Stimulated activated CD4-positive, alpha-beta T cell treated with anti-CD3 and anti-CD28 coated beads, TNF-alpha, amount 100 ng/mL, for 4 hours (primary cell): ENCODE measurements around the gene FOXC2.

Experiments
- DNase-seq, 3 experiments: peaks; one replicate each; pipeline ENCODE4 v3.0.0-alpha.2; 2020; ENCODE audit warnings: low read depth in 3 of 3

Gene FOXC2

DNA sequence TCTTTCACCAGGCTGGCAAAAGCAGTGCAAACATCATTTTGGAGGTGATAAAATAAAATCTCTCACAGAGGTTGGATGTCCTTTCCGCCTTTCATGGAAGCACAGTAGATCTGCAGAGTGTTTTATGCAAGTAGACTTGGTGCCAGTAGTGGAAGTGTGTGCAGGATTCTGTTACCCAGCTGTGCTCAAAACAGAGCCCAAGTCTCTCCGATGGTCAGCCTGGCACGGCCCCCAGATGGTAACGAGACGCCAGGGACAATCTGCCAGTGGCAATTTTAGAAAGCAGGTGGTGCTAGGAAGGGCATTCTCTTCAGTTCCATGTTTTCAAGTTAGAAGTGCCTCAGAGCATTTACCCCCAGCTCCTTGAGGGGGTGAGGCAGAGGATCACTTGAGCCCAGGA, 10.1 kb upstream of the FOXC2 start:
- no peak for DNase-seq

DNA sequence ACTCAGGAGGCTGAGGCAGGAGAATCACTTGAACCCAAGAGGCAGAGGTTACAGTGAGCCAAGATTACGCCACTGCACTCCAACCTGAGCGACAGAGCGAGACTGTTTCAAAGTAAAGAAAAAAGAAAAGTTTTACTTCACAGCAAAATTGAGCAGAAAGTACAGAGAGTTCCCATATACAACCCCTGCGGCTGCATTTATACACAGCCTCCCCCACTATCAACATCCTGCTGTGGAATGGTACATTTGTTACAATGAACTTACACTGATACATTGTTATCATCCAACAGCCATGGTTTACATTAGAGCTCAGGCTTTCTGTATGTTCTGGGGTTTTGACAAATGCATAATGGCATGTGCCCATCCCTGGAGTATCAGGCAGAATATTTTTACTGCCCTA, 9.0 kb upstream of the FOXC2 start:
- DNase-seq: no peak

DNA sequence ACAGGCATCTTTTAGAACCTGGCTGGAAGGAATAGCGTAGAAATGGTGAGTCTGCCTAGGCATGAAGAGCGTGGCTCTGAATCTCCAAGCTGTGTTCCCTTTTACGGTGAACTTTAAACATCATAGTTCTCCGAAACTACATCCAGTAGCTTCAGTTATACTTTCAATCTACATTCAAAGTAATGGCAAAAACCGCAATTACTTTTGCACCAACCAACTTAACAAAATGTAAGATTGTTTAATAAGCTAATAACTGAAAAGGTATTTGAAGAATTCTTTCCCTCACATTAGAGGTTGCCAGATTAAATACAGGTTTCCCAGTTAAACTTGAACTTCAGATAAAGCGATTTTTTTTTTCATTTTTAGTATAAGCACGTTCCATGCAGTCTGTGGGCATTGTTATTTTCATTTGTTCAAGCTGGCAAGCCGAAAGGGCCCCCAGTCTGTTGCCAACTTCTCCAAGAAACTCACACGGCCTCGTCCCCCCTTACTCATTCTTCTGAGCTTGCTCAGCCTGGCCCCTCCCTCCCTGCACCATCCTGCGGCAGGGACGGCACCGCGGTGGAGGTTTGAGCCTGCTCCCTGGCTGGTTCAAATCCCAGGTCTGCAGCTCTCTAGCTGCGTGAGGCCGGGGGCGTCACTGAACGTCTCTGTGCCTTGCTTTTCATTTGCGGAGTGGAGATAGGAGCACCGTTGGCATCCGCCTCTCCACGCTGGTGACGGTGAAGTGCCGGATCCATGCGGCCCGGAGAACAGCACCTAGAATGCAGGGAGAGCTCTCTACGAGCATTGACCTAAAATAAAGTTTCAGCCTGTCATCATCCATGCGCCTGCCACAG, 8.1 kb upstream of the FOXC2 start:
- DNase-seq: no peak

DNA sequence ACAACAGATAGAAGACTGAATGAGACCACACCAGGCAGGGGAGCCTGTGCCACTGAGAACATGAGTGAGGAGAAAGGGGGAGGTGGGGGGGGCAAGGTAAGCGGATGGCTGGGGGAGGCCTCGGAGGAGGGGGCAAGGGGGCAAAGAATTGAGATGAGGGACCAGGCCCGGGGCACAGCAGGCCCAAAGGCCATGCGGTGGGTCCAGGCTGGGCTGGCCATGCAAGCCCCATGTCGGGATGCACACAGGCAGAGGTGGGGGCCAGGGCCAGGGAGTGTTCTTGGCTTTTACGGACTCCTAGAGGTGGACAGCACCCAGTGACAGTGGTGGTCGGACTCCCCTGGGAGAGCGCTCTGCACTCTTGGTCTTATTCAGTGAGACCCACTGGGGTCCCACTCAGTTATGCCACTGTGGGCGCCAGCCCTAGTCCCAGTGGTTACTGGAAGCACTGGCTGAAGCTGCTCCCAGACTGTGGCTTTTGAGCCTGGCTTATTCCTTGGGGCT, 6.8 kb upstream of the FOXC2 start:
- no peak for DNase-seq

DNA sequence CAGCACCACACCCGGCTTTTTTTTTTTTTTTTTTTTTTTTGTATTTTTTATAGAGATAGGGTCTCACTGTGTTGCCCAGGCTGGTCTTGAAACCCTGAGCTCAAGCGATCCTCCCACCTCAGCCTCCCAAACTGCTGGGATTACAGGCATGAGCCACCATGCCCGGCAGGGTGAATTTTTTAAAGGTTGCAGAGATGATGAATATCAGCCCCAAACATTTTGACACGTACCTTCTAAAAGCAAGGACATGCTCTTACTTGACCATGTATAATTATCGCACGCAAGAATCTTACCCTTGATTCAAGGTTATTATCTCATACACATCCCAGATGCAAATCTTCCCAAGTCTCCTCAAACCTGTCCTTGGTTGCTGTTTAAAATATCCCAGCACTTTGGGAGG, 4.3 kb upstream of the FOXC2 start:
- no peak for DNase-seq

DNA sequence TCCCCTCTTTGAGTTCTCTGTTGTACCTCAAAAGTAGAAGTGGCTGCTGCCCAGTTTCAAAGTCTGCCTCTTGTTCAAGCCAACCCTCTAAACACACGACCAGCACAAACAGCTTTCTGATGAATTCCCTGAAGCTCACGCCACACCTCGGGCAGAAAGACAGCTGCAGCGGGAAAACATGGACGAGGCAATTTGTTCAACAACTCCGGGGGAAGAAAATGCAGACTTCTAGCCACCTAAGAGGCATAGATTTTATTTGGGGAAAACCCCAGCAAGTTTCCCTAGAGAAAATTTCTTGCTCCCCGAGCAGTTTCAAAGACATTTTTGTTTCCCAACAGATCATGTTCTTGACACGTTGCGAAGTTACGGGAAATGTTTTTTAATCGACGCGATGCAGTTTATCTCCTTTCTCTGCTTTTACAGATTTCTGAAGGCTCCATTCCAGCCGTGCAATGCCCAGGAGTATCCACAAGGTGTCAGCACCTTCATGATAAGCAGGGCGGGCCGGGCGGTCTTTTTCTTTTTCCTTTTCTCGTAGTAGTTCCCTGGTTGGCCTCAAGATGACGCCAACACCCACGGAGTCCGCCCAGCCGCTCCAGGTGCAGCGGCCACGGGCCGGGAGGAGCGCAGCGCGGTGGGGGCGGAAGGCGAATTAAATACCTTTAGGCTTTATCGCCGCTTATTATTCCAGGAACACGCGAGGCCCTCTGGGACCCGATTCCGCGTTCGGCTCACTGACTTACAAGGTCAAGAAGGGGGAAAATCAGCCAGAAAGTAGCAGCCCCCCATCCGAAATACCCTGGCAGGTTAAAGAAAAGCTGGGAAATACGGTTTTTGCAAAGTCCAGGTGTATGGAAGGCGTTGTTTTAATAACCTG, 2.9 kb upstream of the FOXC2 start:
- peak; percentile 69 to 80 (median 74) for DNase-seq

GRCh38 chr16:86565181-86565631, 1.4 kb upstream of the FOXC2 start:
- no peak for DNase-seq

DNA sequence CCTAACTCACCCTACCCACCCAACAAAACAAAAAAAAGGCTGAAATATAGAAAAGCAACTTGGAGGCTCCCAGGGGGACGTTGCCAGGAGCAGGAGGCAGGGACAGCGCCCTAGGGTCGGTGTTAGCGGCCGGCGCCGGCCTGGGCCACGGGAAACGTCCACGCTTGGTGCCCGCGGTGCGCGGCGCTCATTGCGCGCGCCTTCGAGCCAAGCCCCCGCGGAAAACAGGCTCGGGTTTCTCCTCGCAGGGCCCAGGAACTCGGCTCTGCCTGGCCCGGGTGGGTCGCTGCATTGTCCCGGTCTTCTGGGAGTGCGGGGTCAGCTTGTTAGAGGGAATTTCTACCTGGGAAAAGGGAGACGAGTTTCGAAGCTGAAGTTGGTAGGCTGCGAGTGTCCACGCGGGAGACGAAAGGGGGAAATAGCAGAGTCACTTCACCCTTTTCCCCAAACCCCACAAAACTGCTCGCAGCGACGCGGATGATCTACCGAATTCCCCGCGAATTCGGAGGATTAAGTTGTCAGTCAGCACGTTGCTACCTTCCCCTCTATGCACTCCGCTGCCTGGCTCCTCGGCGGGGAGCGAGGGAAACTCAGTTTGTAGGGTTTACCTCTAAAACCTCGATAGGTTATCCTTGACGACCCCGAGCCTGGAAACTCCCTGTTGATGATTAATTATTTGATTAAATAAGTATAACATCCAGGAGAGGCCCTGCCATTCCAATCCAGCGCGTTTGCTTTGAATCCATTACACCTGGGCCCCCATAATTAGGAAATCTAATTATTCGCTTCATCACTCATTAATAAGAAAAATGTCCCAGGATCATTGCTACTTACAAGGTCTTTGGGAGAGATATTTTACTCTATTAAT, 751 bp upstream of the FOXC2 start:
- no peak for DNase-seq

GRCh38 chr16:86566966-86567700, 504 bp downstream of the FOXC2 start:
- no peak for DNase-seq

GRCh38 chr16:86567701-86568581, 1.3 kb downstream of the FOXC2 start:
- DNase-seq: no peak

DNA sequence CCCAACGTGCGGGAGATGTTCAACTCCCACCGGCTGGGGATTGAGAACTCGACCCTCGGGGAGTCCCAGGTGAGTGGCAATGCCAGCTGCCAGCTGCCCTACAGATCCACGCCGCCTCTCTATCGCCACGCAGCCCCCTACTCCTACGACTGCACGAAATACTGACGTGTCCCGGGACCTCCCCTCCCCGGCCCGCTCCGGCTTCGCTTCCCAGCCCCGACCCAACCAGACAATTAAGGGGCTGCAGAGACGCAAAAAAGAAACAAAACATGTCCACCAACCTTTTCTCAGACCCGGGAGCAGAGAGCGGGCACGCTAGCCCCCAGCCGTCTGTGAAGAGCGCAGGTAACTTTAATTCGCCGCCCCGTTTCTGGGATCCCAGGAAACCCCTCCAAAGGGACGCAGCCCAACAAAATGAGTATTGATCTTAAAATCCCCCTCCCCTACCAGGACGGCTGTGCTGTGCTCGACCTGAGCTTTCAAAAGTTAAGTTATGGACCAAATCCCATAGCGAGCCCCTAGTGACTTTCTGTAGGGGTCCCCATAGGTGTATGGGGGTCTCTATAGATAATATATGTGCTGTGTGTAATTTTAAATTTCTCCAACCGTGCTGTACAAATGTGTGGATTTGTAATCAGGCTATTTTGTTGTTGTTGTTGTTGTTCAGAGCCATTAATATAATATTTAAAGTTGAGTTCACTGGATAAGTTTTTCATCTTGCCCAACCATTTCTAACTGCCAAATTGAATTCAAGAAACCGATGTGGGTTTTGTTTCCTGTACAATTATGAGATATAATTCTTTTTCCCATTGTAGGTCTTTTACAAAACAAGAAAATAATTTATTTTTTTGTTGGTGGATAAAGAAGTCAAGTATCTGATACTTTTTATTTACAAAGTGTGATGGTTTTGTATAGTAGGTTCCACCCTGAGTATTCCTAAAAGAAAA, 2.3 kb downstream of the FOXC2 start:
- DNase-seq: no peak

- DNase-seq: no peak
These were observed 3.2 kb downstream of the FOXC2 start for GRCh38 chr16:86569701-86570447.

GRCh38 chr16:86570558-86571529, 4.2 kb downstream of the FOXC2 start:
- DNase-seq: no peak

GRCh38 chr16:86571530-86571915, 4.9 kb downstream of the FOXC2 start:
- no peak for DNase-seq

- DNase-seq: no peak
These were observed 5.5 kb downstream of the FOXC2 start for GRCh38 chr16:86572041-86572521.

- no peak for DNase-seq
These were observed 6.0 kb downstream of the FOXC2 start for GRCh38 chr16:86572606-86573005.

DNA sequence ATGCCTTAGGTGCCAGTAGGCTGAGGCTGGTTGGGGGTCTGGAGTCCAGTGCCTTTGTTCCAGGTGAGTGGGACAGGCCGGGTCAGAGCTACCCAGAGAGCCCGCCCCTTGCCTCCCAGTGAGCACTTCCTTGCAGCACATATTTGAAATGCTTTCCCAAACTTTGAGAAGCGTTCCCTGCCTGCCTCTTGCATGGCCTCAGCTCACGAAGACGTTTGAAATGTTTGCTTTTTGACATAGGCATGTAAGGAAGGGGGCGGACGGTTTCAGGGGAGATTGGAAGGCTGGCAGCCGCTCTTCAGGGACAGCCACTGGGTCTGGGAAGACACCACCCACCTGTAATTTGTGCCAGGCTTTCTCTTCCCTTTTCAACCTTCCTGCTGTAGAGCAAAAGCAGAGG, 6.6 kb downstream of the FOXC2 start:
- no peak for DNase-seq
